LNCAP (cell line): ENCODE data around the gene FGD3.

ENCODE experiments used
- CTCF ChIP-seq: fragments of 450-650 bp; IDR thresholded peaks from 2 replicates; pipeline ENCODE4 v1.5.1; 2017; ENCODE audit warnings: mild to moderate bottlenecking

The FGD3 gene

GRCh38 chr9:93035106-93035660 is 87.9 kb downstream of the FGD3 start:
- no peak for TF ChIP-seq CTCF

GRCh38 chr9:93035821-93036351 is 88.6 kb downstream of the FGD3 start:
- no peak for TF ChIP-seq CTCF

- no peak for TF ChIP-seq CTCF
Measured at GRCh38 chr9:93036887-93037475, 89.7 kb downstream of the FGD3 start.

- no peak for TF ChIP-seq CTCF
Measured at GRCh38 chr9:93037476-93037971, 90.2 kb downstream of the FGD3 start.

- TF ChIP-seq CTCF = no peak
Measured at GRCh38 chr9:93038918-93039317, 91.6 kb downstream of the FGD3 start.

- no peak for TF ChIP-seq CTCF
Measured at GRCh38 chr9:93039456-93039855, 92.1 kb downstream of the FGD3 start.

- TF ChIP-seq CTCF = no peak
Measured at GRCh38 chr9:93039976-93040375, 92.7 kb downstream of the FGD3 start.
